Measurements from ENCODE around the gene TTF1. TPM values are rescaled to one million over a fixed set of nuclear protein-coding genes. Genes with fewer than 3 reads are reported as not detected.

The TTF1 gene, protein sequence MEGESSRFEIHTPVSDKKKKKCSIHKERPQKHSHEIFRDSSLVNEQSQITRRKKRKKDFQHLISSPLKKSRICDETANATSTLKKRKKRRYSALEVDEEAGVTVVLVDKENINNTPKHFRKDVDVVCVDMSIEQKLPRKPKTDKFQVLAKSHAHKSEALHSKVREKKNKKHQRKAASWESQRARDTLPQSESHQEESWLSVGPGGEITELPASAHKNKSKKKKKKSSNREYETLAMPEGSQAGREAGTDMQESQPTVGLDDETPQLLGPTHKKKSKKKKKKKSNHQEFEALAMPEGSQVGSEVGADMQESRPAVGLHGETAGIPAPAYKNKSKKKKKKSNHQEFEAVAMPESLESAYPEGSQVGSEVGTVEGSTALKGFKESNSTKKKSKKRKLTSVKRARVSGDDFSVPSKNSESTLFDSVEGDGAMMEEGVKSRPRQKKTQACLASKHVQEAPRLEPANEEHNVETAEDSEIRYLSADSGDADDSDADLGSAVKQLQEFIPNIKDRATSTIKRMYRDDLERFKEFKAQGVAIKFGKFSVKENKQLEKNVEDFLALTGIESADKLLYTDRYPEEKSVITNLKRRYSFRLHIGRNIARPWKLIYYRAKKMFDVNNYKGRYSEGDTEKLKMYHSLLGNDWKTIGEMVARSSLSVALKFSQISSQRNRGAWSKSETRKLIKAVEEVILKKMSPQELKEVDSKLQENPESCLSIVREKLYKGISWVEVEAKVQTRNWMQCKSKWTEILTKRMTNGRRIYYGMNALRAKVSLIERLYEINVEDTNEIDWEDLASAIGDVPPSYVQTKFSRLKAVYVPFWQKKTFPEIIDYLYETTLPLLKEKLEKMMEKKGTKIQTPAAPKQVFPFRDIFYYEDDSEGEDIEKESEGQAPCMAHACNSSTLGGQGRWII
- 2.4 TPM for total RNA-seq

DNA sequence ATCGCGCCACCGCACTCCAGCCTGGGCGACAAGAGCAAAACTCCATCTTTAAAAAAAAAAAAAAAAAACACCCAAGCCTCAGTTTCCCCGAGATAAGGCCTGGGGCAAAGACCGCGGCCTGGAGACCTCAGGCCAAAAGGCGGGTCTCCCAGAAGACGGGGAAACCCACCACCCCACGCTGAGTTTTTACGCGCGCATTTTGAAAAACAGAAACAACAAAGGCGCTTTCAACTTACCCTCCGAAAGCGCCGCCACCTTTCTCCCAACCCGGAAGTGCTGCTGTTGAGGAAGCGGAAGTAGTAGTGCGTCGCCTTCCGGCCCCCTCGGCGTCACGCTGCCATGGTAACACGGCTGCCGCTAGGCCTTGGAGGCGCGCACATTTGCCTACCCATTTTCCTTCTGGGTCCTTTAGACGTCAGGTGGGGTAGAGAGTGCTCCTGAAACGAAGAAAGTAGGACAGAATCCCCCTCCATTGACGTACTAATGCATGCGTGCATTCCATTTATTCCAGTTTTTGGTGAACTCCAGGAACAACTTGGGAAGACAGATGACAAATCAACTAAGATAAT lies at the start of gene TTF1:
Gene TTF1 (minus strand): TSS at position 287 of the 569 bp plus-strand sequence. CDS start 4,019 bp downstream, outside the sequence.
- DNase-seq (ENCODE audit: low spot score): peak; percentile 88
- peak; percentile 96 for ATAC-seq

- no peak for ATAC-seq
- no peak for DNase-seq (ENCODE audit: low spot score)
Measured at GRCh38 chr9:132456241-132456640, 49.6 kb upstream of the TTF1 start.

- no peak for ATAC-seq
- no peak for DNase-seq (ENCODE audit: low spot score)
Measured at GRCh38 chr9:132451276-132451675, 44.6 kb upstream of the TTF1 start.

DNA sequence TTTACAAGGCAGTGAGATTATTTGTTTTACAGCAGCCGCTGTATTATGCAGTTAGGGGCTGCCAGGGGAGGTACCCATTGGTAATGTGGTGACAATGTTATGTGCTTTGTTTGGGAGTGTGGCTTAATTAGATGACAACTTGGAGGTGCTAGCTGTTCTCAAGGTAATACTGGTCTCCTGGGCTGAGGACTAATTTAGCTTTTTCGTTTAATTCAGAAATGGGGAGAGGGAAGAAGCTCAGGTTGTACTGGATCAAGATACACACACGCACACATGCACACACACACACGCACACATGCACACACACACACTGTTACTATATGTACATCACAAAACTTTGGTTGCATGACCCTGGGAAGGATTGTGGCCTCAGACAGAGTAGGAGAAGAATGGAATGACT lies 41.3 kb upstream of the TTF1 start:
- ATAC-seq (no peak), DNase-seq (ENCODE audit: low spot score) (no peak)

GRCh38 chr9:132447346-132447745 lies 40.7 kb upstream of the TTF1 start:
- no peak for DNase-seq (ENCODE audit: low spot score)
- no peak for ATAC-seq

DNA sequence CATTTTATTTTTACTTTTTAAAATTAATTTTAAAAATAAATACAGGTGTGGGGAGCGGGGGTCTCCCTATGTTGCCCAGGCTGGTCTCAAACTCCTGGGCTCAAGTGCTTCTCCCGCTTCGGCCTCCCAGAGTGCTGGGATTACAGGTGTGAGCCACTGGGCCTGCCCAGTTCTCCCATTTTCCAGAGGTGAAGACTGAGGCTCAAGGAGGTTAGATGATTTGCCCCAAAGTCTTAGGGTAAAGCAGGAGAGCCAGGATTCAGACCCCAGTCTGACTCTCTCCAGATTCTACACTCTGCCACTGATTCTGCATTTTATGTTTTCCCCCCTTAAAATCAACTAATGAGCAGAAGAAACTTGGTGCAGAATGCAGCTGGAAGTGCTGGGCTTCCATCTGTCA lies 40.2 kb upstream of the TTF1 start:
- DNase-seq (ENCODE audit: low spot score) (no peak), ATAC-seq (no peak)

DNA sequence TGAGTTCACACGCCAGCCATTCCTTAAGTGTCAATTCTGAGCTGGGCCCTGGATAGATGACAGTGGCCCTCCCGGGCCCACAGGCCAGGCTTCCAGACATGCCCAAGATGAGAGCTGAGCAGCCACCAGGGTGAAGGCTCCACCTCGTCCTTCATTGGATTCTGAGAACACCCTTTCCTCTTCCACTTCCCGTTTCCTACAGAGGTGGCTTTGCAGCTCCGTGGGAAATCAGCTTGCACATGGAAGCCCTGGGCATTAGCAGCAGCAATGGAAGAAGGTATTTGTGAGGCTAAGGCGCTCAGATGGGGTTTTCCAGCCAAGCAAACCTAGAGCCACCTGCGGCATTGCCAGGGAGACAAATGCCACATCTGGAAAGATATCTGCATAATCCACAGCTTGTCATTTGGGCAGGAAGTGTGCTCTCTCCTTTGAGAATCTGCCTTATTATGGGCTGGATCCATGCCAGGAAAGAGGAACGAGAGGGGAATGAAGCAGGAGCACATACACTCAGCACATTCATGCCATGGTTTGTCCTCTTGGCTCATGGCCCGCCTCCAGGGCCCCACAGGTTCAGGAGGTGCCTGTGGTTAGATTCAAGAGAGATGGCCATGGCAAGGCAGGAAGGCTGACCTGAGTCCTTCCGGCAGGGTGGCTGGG lies 37.4 kb upstream of the TTF1 start:
- DNase-seq (ENCODE audit: low spot score) (no peak), ATAC-seq (no peak)

GRCh38 chr9:132441404-132441803 lies 34.8 kb upstream of the TTF1 start:
- DNase-seq (ENCODE audit: low spot score): no peak
- ATAC-seq: no peak

- DNase-seq (ENCODE audit: low spot score): no peak
- no peak for ATAC-seq
Measured at GRCh38 chr9:132440735-132441134, 34.1 kb upstream of the TTF1 start.

- ATAC-seq: no peak
- DNase-seq (ENCODE audit: low spot score): no peak
Measured at GRCh38 chr9:132439153-132439552, 32.5 kb upstream of the TTF1 start.

DNA sequence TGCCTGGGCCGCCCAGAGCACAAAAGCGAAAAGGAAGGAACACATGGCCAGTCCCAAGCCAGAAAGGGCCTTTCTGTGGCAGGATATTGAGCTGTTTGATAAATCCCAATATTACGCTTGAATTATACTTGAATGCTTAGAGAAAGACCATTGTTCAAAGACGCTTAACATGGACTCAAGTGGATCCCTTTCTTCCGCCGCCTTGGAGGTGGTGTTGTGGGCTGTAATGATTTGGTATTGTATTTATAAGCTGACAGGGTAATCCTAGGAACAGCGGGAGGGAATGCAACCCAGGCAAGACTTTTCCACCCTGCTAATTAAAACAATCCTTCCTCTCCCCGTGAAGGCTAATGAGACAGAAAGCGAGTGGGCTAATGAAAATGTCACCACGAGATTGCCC lies 28.2 kb upstream of the TTF1 start:
- DNase-seq (ENCODE audit: low spot score): no peak
- no peak for ATAC-seq

DNA sequence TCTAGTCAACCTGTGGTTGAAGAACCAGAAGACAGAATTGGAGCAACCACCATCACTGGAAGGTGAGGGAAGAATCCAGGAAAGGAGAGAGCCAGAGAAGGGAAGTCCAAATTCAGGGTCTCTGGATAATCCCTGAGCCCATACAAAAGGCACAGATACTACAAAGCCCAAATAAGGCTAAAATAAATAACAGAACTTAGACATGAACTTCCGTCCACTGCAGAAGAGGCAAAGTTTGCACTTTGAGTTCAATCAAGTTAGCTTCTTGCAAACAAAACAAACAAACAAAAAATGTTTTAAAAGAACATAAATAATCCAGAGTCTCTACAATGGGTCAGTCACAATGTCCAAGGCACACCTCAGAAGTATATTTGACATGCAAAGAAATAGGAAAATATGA lies 24.4 kb upstream of the TTF1 start:
- DNase-seq (ENCODE audit: low spot score) (no peak), ATAC-seq (no peak)

DNA sequence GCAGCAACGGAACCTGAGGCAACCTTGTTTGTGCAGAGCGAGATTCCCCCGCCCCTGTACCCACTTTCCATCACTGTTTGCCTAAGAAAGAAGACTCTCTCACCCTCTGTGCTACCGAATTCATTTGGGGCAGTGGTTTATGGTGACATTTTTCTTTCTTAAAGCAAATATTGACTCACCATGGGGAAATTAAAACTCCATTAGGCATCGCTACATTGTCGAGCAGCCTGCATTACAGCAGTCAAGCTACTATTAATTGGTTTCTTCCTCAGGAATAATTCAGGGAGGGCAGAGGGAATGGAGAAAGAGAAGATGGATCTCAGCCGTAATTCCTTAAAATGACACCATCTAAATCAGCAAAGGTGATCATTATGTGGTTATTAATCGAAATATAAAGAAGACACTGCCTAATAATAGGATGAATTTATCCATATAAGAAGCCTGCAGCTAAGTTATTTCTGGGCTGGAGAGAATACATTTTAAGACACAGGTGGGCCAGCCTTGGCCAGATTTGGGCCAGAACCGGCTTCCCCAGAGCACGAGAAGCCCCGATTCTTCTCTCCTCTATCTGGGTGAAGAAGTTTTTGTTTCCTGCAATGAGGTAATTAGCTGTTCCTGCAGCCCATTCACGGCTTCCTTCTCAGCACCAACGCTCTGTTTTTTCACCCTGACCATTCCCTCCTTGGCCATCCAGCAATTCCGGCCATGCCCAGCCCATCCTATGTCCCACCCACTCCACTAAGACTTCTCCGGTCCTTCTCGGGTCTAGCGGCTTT lies 20.2 kb upstream of the TTF1 start:
- DNase-seq (ENCODE audit: low spot score): no peak
- ATAC-seq: no peak

DNA sequence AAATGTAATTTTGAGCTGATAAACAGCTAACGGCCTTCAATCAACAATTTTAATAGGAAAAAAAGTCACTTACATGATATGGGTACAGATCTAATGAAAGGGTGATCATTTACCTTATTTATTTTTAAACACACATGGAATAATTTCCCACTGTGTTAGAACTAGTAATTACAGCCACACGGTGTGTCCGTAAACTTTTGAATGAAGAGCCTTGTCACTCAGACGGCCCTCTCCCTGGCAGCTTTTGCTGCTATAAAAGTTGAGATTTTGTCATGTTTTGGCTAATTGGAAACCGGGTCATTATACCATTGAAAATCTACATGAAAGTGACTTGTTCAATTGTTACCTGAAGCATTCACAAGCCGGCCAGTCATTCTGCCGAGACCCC lies 19.0 kb upstream of the TTF1 start:
- ATAC-seq (no peak), DNase-seq (ENCODE audit: low spot score) (no peak)

DNA sequence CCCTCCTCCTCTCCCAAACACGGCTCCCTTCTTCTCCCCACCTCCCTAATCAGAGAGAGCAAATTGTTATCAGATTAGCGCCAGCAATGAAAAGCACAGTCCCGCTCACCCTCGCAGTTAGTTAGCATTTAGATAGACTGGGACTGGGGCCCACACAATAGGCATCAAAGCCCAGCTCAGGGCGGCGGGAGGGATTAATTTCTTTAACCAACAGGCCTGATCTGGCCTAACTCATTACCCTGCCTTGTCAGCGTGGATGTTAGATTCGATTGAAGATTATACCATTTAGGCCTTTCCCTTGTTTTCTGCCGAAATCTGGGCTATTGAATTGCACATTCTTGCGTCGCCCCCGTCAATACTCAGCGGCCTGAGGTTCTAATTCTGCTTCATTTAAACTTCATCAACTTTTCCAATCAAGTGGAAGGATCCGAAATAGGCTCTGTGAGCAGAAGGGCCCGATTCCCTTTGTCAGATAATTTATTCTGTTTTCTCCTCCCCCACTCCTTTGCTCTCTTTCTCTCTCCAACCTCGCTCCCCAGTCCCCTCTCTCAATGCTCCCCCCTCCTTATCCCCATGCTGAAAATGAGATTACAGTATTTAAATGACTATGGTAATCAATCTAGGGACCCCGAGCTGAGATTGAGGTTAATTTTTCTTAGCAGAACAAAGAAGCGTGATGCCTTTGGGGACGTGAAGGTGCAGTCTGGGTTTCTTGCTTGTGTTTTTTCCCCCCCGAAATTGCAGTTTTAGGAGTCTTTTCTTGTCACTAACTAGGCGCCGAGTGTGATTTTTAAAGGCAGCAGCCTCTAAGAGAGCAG lies 18.4 kb upstream of the TTF1 start:
- ATAC-seq (no peak), DNase-seq (ENCODE audit: low spot score) (no peak)

DNA sequence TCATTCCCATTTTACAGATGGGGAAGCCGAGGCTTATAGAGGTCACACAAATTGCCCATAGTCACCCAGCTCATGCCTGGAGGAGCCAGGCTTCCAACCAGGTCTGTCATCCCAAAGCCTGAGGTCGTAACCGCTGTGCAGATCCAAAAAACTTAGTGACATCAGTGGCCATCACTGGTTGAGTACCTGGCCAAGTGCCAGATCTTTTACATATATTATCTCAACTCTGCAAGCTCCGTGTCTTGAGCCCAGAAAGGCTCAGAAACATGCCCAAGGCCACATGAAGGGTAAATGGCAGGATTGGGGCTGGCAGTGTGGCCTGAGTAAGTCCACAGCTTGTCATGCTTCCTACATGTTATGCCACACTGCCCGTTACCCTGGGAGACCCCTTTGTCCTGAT lies 16.9 kb upstream of the TTF1 start:
- no peak for ATAC-seq
- DNase-seq (ENCODE audit: low spot score): no peak

DNA sequence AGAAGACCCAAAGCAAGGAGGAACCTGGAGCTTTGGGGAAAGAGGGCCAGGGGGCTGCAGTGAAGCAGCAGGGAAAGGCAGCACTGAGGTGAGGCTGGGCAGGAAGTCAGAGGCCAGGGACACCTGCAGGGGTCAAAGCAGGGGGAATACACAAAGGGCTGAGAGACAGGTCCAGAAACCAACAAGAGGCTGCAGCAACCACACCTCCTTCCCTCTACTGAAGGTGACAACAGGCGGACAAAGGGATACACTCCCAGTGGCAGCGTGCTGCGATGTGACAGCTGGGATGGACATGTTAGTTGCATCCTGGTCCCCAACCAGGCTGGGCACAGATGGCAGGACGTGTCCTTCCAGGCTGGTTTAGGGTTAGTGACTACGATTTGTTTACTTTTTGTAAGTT lies 15.9 kb upstream of the TTF1 start:
- no peak for ATAC-seq
- DNase-seq (ENCODE audit: low spot score): no peak

DNA sequence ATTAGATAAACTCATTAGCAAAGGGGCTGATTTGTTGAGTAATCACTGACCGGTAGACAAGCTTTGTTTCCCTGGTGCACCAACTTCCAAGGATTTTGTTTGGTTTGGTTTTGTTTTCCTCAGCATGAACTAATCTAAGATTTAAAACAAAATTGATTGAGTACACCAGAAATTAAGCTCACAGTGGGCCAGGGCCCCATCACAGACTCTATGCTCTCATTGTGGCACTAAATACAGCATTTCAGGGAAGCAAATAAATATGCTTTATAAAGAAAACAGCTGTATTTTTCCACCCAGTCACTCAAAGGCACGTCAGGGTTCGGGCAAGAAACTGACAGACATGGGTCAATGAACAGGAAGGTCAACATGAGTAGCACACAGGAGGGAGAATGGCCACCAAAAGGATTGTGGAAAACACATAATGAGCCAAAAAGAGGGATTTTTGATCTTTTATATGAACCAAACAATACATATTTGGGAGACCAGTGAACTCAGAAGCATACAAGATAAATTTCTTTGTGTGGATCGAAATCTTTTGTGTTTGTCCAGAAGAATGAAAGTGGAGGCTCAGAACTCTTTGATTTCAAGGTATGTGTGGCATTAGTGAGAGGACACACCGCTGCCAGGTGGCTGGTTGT lies 12.2 kb upstream of the TTF1 start:
- ATAC-seq (no peak), DNase-seq (ENCODE audit: low spot score) (no peak)

GRCh38 chr9:132415181-132415580 lies 8.5 kb upstream of the TTF1 start:
- DNase-seq (ENCODE audit: low spot score): no peak
- no peak for ATAC-seq
